ENCODE results near the gene DDX1.

- TF ChIP-seq CTCF (IDR thresholded peaks at IDR 0.05) (no peak), POLR2A (IDR thresholded peaks at IDR 0.05) (no peak)
These were observed 78.8 kb downstream of the DDX1 start for GRCh38 chr2:15670469-15670868.

All from ovary (tissue), 3 donors.